SK-N-SH treated with all-trans-retinoic acid at 6 μM for 48 hours (cell line): ENCODE measurements around the gene COX4I1.

ENCODE experiments used
- ARNTL ChIP-seq: fragments of 450-650 bp; formaldehyde crosslinking; IDR thresholded peaks from 2 replicates; pipeline ENCODE4 v1.5.0; 2020; ENCODE audit warnings: low read depth, mild to moderate bottlenecking, moderate library complexity, borderline replicate concordance
- BACH2 ChIP-seq: fragments of 250-450 bp; sonication (Bioruptor Pico); IDR thresholded peaks from 2 replicates; pipeline ENCODE4 v1.9.0; 2021; ENCODE audit warnings: mild to moderate bottlenecking, borderline replicate concordance
- CREB5 ChIP-seq: fragments of 250-450 bp; sonication (Bioruptor Pico); IDR thresholded peaks from 2 replicates; pipeline ENCODE4 v1.5.1; 2020; ENCODE audit warnings: low read depth, mild to moderate bottlenecking, moderate library complexity
- CSRNP3 ChIP-seq: fragments of 250-450 bp; sonication (Bioruptor Pico); IDR thresholded peaks from 2 replicates; pipeline ENCODE4 v1.5.1; 2021; ENCODE audit warnings: mild to moderate bottlenecking, moderate library complexity
- PATZ1 ChIP-seq: fragments of 250-450 bp; sonication (Bioruptor Pico); IDR thresholded peaks from 2 replicates; pipeline ENCODE4 v1.8.0; 2020; ENCODE audit warnings: mild to moderate bottlenecking, moderate library complexity, borderline replicate concordance
- RARB ChIP-seq: fragments of 250-450 bp; sonication (Bioruptor Pico); IDR thresholded peaks from 2 replicates; pipeline ENCODE4 v1.8.0; 2021; ENCODE audit warnings: mild to moderate bottlenecking, moderate library complexity
- SNAI2 ChIP-seq: fragments of 250-450 bp; sonication (Bioruptor Pico); IDR thresholded peaks from 2 replicates; pipeline ENCODE4 v1.5.0; 2020; ENCODE audit warnings: mild to moderate bottlenecking, moderate library complexity
- TCF4 ChIP-seq: fragments of 250-450 bp; sonication (Bioruptor Pico); IDR thresholded peaks from 2 replicates; pipeline ENCODE4 v1.8.0; 2021; ENCODE audit warnings: mild to moderate bottlenecking, moderate library complexity, borderline replicate concordance
- TOX ChIP-seq: fragments of 250-450 bp; sonication (Bioruptor Pico); IDR thresholded peaks from 2 replicates; pipeline ENCODE4 v1.8.0; 2021; ENCODE audit warnings: mild to moderate bottlenecking, moderate library complexity, borderline replicate concordance
- ZFP30 ChIP-seq: fragments of 450-650 bp; formaldehyde crosslinking; IDR thresholded peaks from 2 replicates; pipeline ENCODE4 v1.5.0; 2022; ENCODE audit warnings: mild to moderate bottlenecking, moderate library complexity

- TF ChIP-seq ZFP30 (CRISPR knock-in tag) (no peak), RARB (no peak), SNAI2 (CRISPR knock-in tag) (no peak), PATZ1 (CRISPR knock-in tag) (no peak), ARNTL (CRISPR knock-in tag) (no peak), CSRNP3 (CRISPR knock-in tag) (no peak), TCF4 (CRISPR knock-in tag) (no peak), TOX (CRISPR knock-in tag) (no peak), BACH2 (no peak), CREB5 (no peak)
Observed at GRCh38 chr16:85798283-85798776, 1.2 kb upstream of the COX4I1 start.
